ENCODE measurements around the gene SOCS3.
A peak's percentile ranks its signal among the peaks of the same experiment; 100 is the strongest.
"Not testable (repeated sequence)": the region's sequence is repeated elsewhere in the genome, so short reads cannot be mapped to it uniquely, and the experiment has no call there.

Gene SOCS3

GRCh38 chr17:78313735-78314648, 45.9 kb downstream of the SOCS3 start:
- Histone ChIP-seq H3K27me3 (ENCODE audit: control insufficient read depth in 2 of 2, insufficient read depth in 2 of 2, low read length in 2 of 2) (no peaks in the 10 kb centered on the region), H3K36me3 (ENCODE audit: control insufficient read depth in 2 of 2, insufficient read depth in 2 of 2, low read length in 2 of 2) (no peaks in the 10 kb centered on the region), H3K9ac (ENCODE audit: low read depth in 1 of 2, low read length in 2 of 2) (peak overlapping the region; percentile 68 to 77), H3K4me1 (ENCODE audit: control insufficient read depth in 2 of 2, insufficient read depth in 2 of 2, low read length in 2 of 2) (peaks cover 40 to 45% of the 10 kb centered on the region in 2 donors), H3K4me3 (ENCODE audit: low read length in 2 of 2) (peak overlapping the region; percentile 52 to 54), H3K27ac (ENCODE audit: low read depth in 2 of 2, low read length in 2 of 2) (peak overlapping the region; percentile 91 to 96), H3K9me3 (ENCODE audit: control insufficient read depth in 2 of 2, low read length in 2 of 2) (no peaks in the 10 kb centered on the region)

GRCh38 chr17:78309659-78310255, 50.1 kb downstream of the SOCS3 start:
- H3K27me3 ChIP-seq (ENCODE audit: control insufficient read depth in 2 of 2, insufficient read depth in 2 of 2, low read length in 2 of 2); H3K36me3 ChIP-seq (ENCODE audit: control insufficient read depth in 2 of 2, insufficient read depth in 2 of 2, low read length in 2 of 2); H3K4me1 ChIP-seq (ENCODE audit: control insufficient read depth in 2 of 2, insufficient read depth in 2 of 2, low read length in 2 of 2); H3K4me3 ChIP-seq (ENCODE audit: low read length in 2 of 2); H3K9me3 ChIP-seq (ENCODE audit: control insufficient read depth in 2 of 2, low read length in 2 of 2); H3K9ac ChIP-seq (ENCODE audit: low read depth in 1 of 2, low read length in 2 of 2); H3K27ac ChIP-seq (ENCODE audit: low read depth in 2 of 2, low read length in 2 of 2): not testable (repeated sequence)

GRCh38 chr17:78307887-78308638, 51.8 kb downstream of the SOCS3 start:
- Histone ChIP-seq H3K36me3 (ENCODE audit: control insufficient read depth in 2 of 2, insufficient read depth in 2 of 2, low read length in 2 of 2) (no peaks in the 10 kb centered on the region), H3K9ac (ENCODE audit: low read depth in 1 of 2, low read length in 2 of 2) (no peak overlapping the region), H3K27ac (ENCODE audit: low read depth in 2 of 2, low read length in 2 of 2) (no peak overlapping the region)

GRCh38 chr17:78306913-78307312, 53.0 kb downstream of the SOCS3 start:
- Histone ChIP-seq H3K27me3 (ENCODE audit: control insufficient read depth in 2 of 2, insufficient read depth in 2 of 2, low read length in 2 of 2) (no peaks in the 10 kb centered on the region), H3K27ac (ENCODE audit: low read depth in 2 of 2, low read length in 2 of 2) (no peak overlapping the region), H3K4me1 (ENCODE audit: control insufficient read depth in 2 of 2, insufficient read depth in 2 of 2, low read length in 2 of 2) (no peaks in the 10 kb centered on the region), H3K4me3 (ENCODE audit: low read length in 2 of 2) (no peak overlapping the region), H3K9me3 (ENCODE audit: control insufficient read depth in 2 of 2, low read length in 2 of 2) (no peaks in the 10 kb centered on the region), H3K36me3 (ENCODE audit: control insufficient read depth in 2 of 2, insufficient read depth in 2 of 2, low read length in 2 of 2) (no peaks in the 10 kb centered on the region), H3K9ac (ENCODE audit: low read depth in 1 of 2, low read length in 2 of 2) (no peak overlapping the region)

More at GRCh38 chr17:78307887-78308638, 51.8 kb downstream of the SOCS3 start:
- Histone ChIP-seq H3K9me3 (ENCODE audit: control insufficient read depth in 2 of 2, low read length in 2 of 2) (no peaks in the 10 kb centered on the region), H3K4me1 (ENCODE audit: control insufficient read depth in 2 of 2, insufficient read depth in 2 of 2, low read length in 2 of 2) (no peaks in the 10 kb centered on the region), H3K27me3 (ENCODE audit: control insufficient read depth in 2 of 2, insufficient read depth in 2 of 2, low read length in 2 of 2) (no peaks in the 10 kb centered on the region), H3K4me3 (ENCODE audit: low read length in 2 of 2) (no peak overlapping the region)

All from mucosa of rectum (tissue), 2 donors.